Sigmoid colon (tissue), 7 donors: ENCODE data around the gene DIP2C. TPM values are rescaled to one million over a fixed set of nuclear protein-coding genes. Genes with fewer than 3 reads are reported as not detected.

Experiments used
- DNase-seq: peaks from one replicate; pipeline ENCODE4 v3.0.0-alpha.2; 2019
- H3K27ac ChIP-seq, 4 donors: fragments of 200-600 bp; sonication (generic); one replicate each; pipeline ENCODE4 v1.5.1; 2016 to 2019; ENCODE audit warnings: mild to moderate bottlenecking in 1 of 4
- H3K27me3 ChIP-seq, 3 donors: fragments of 200-600 bp; sonication (generic); one replicate each; pipeline ENCODE4 v1.5.1; 2019; ENCODE audit warnings: mild to moderate bottlenecking in 1 of 3
- H3K36me3 ChIP-seq, 4 donors: fragments of 200-600 bp; sonication (generic); one replicate each; pipeline ENCODE4 v1.5.1; 2016 to 2019
- H3K4me1 ChIP-seq, 4 donors: fragments of 200-600 bp; sonication (generic); one replicate each; pipeline ENCODE4 v1.5.1; 2017 to 2019
- H3K4me3 ChIP-seq, 4 donors: fragments of 200-600 bp; sonication (generic); one replicate each; pipeline ENCODE4 v1.5.1; 2017 to 2019; ENCODE audit warnings: mild to moderate bottlenecking in 2 of 4, moderate library complexity in 1 of 4
- H3K9me3 ChIP-seq, 4 donors: fragments of 200-600 bp in 3 of 4; sonication (generic) in 3 of 4; one replicate each; pipeline versions ENCODE4 v1.5.1 to v1.6.1; 2013 to 2019
- CTCF ChIP-seq, 4 experiments: fragments of 450-650 bp in 3 of 4; fragments of 200-600 bp in 1 of 4; IDR thresholded peaks; one replicate each; pipeline ENCODE4 v1.5.1; 2016 to 2019; ENCODE audit warnings: antibody characterized with exemption in 4 of 4, mild to moderate bottlenecking in 3 of 4, moderate library complexity in 2 of 4
- EP300 ChIP-seq, 4 donors: sonication (generic); formaldehyde crosslinking; IDR thresholded peaks; one replicate each; pipeline ENCODE4 v1.6.1; 2017; ENCODE audit warnings: antibody characterized with exemption in 4 of 4
- POLR2A ChIP-seq, 2 donors: fragments of 450-650 bp; IDR thresholded peaks; one replicate each; pipeline ENCODE4 v1.6.1; 2016; ENCODE audit warnings: antibody characterized with exemption in 2 of 2, mild to moderate bottlenecking in 2 of 2, moderate library complexity in 2 of 2
- POLR2AphosphoS5 ChIP-seq, 4 donors: sonication (generic); formaldehyde crosslinking; IDR thresholded peaks; one replicate each; pipeline ENCODE4 v1.6.1; 2017; ENCODE audit warnings: antibody characterized with exemption in 4 of 4
- WGBS, 2 donors: extraction: QIAGEN DNeasy Blood & Tissue Kit; methylation state at CpG; one replicate each; pipeline ENCODE4 v1.1.7; 2013; 5-methylcytosine and 5-hydroxymethylcytosine counted together
- intact Hi-C: fragments of 100-400 bp; cut with DNase I; formaldehyde crosslinking; loops from one replicate; pipeline ENCODE4 v1.15.1; 2023
- polyA plus RNA-seq, 3 donors: library from polyadenylated mRNA; stranded (reverse); fragments of 200-250 nt; gene quantifications; one replicate each; pipeline ENCODE4 v1.2.3, GENCODE V29; 2013
- total RNA-seq, 4 donors: library from RNA; depleted of rRNA; stranded (reverse); fragments of >200 nt; gene quantifications; one replicate each; pipeline ENCODE4 v1.1.0, GENCODE V29; 2016
- donor health status: healthy with polysubstance abuse.
- donor health status: Bipolar disorder and iron deficiency.
- donor health status: healthy.

The DIP2C gene
- total and polyA plus RNA-seq, 7 donors, result 1.8 to 67.9 (median 42.1) TPM

DNA sequence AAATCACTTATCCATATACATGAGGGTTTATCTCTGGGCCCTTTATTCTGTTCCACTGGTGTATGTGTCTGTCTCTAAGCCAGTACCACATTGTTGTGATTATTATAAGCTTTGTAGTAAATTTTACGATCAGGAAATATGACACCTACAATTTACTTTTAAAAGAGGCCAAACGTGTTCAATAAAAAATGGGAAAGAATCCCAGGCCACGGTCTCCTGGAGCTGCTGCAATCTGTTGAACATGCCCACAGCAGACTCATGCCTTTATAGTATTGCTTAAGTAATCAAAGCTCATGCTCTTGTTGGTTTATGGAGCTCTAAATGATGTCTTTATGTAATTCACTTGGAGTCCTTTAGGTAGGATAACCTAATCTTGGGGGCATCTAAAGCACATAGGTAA, 281.2 kb downstream of the DIP2C start:
- Histone ChIP-seq H3K27ac (no peak overlapping the region), H3K36me3 (peaks cover 0 to 44% (median 20%) of the 10 kb centered on the region in 4 donors), H3K4me1 (peaks cover 0 to 3% (median 0%) of the 10 kb centered on the region in 4 donors), H3K9me3 (no peaks in the 10 kb centered on the region), H3K27me3 (no peaks in the 10 kb centered on the region), H3K4me3 (no peak overlapping the region)
- intact Hi-C loops, result no loop called here
- DNase-seq, result no peak
- TF ChIP-seq POLR2AphosphoS5 (IDR thresholded peaks at IDR 0.05) (no peak), EP300 (IDR thresholded peaks at IDR 0.05) (no peak), POLR2A (IDR thresholded peaks at IDR 0.05) (no peak), CTCF (IDR thresholded peaks at IDR 0.05) (no peak)
- WGBS, 2 donors, result 17 to 60% methylated on average over 3 of the region's 3 CpGs

DNA sequence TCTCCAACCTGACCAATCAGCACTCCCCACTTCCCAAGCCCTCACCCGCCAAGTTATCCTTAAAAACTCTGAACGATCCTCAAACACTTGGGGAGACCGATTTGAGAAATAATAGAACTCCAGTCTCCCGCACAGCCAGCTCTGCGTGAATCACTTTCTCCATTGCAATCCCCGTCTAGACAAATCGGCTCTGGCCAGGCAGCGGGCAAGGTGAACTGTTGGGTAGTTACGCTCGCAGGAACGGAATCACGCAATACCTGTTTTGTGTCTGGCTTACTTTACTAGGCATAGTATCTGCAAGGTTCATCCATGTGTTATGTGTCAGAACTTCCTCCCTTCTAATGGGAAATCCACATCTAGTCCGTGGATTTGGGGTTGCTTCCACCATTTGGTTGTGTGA, 282.5 kb downstream of the DIP2C start:
- TF ChIP-seq POLR2AphosphoS5 (IDR thresholded peaks at IDR 0.05) (no peak), POLR2A (IDR thresholded peaks at IDR 0.05) (no peak), EP300 (IDR thresholded peaks at IDR 0.05) (no peak), CTCF (IDR thresholded peaks at IDR 0.05) (no peak)
- H3K9me3 ChIP-seq, result no peaks in the 10 kb centered on the region
- H3K4me3 ChIP-seq, result no peak overlapping the region
- 97 to 98% methylated on average over 13 of the region's 13 CpGs for WGBS, 2 donors
- peaks cover 0 to 3% (median 0%) of the 10 kb centered on the region in 4 donors for H3K4me1 ChIP-seq
- intact Hi-C loops, result no loop called here
- H3K36me3 ChIP-seq, result peaks cover 0 to 40% (median 17%) of the 10 kb centered on the region in 4 donors
- H3K27ac ChIP-seq, result no peak overlapping the region
- no peaks in the 10 kb centered on the region for H3K27me3 ChIP-seq
- DNase-seq, result no peak

DNA sequence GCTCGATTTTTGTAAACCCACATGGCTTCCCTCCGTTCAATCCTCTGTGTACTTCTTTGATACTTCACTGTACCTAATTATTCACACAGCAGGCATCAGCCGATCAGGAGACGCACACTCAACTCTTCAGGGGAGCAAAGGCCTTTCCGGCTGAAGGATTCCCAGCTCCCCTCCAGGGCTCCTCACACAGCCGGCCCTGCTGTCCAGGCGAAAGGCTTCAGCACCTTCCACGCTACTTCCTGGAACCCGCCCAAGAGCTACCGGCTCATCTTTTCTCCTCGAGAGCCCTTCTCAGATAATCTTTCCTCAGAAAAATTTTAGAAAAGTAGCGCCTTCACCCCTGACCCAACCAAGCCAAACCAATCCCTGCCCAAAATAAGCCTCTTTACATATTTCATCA, 283.8 kb downstream of the DIP2C start:
- Histone ChIP-seq H3K9me3 (no peaks in the 10 kb centered on the region), H3K27me3 (no peaks in the 10 kb centered on the region), H3K36me3 (peaks cover 0 to 42% (median 15%) of the 10 kb centered on the region in 4 donors), H3K4me3 (no peak overlapping the region), H3K27ac (no peak overlapping the region), H3K4me1 (peaks cover 0 to 3% (median 0%) of the 10 kb centered on the region in 4 donors)
- intact Hi-C loops, result no loop called here
- no peak for TF ChIP-seq POLR2A (IDR thresholded peaks at IDR 0.05)
- no peak for TF ChIP-seq EP300 (IDR thresholded peaks at IDR 0.05)
- no peak for TF ChIP-seq CTCF (IDR thresholded peaks at IDR 0.05)
- WGBS, 2 donors, result 84 to 89% methylated on average over 12 of the region's 12 CpGs
- no peak for DNase-seq

- Histone ChIP-seq H3K9me3 (no peaks in the 10 kb centered on the region), H3K27ac (no peak overlapping the region), H3K4me1 (peaks cover 0 to 3% (median 0%) of the 10 kb centered on the region in 4 donors), H3K27me3 (no peaks in the 10 kb centered on the region), H3K36me3 (peaks cover 0 to 48% (median 15%) of the 10 kb centered on the region in 4 donors), H3K4me3 (no peak overlapping the region)
- WGBS, 2 donors, result 96 to 97% methylated on average over 9 of the region's 9 CpGs
- DNase-seq, result no peak
- intact Hi-C loops, result no loop called here
- TF ChIP-seq POLR2A (IDR thresholded peaks at IDR 0.05), result no peak
- TF ChIP-seq EP300 (IDR thresholded peaks at IDR 0.05), result no peak
- no peak for TF ChIP-seq CTCF (IDR thresholded peaks at IDR 0.05)
- TF ChIP-seq POLR2AphosphoS5 (IDR thresholded peaks at IDR 0.05), result no peak
Measured at GRCh38 chr10:404991-405390, 284.5 kb downstream of the DIP2C start.

DNA sequence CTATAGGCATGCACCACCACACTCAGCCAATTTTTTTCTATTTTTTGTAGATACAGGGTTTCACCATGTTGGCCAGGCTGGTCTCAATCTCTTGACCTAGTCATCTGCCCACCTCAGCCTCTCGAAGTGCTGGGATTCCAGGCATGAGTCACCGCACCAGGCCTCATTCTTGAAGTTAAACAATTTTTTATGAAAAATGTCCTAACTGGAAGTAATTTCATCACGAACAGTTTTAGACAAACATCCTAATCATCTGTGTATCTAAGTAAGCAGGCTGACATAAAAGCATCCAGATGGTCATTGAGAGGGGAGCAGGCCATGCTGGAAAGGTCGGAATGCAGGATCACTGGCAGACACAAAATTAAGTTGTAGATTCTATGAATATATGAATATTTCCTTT, 285.1 kb downstream of the DIP2C start:
- H3K27ac ChIP-seq, result no peak overlapping the region
- H3K27me3 ChIP-seq, result no peaks in the 10 kb centered on the region
- intact Hi-C loops, result no loop called here
- H3K4me1 ChIP-seq, result peaks cover 0 to 3% (median 0%) of the 10 kb centered on the region in 4 donors
- no peak for DNase-seq
- 88 to 89% methylated on average over 4 of the region's 4 CpGs for WGBS, 2 donors
- H3K36me3 ChIP-seq, result peaks cover 1 to 55% (median 16%) of the 10 kb centered on the region in 4 donors
- no peaks in the 10 kb centered on the region for H3K9me3 ChIP-seq
- H3K4me3 ChIP-seq, result no peak overlapping the region
- TF ChIP-seq CTCF (IDR thresholded peaks at IDR 0.05) (no peak), EP300 (IDR thresholded peaks at IDR 0.05) (no peak), POLR2A (IDR thresholded peaks at IDR 0.05) (no peak), POLR2AphosphoS5 (IDR thresholded peaks at IDR 0.05) (no peak)
